ENCODE measurements around the gene IFITM10.

Gene IFITM10

DNA sequence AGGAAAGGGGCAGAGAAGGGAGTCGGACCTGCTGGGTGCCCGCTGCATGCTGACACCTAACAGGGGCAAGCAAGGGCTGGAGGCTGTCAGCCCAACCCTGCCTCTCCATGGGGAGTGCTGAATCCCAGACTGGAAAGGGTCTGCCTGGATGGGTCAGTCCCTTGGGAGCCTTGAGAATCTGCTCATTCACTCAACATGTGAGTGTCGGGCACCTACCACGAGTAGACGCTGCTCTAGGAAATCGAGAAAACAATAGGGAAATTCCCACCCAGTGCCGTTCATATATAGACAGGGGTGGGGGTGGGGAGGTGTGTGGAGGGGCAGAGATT is 17.7 kb upstream of the IFITM10 start:
- no peak overlapping the region for H3K4me3 ChIP-seq (ENCODE audit: low read depth, low read length)
- no peak for DNase-seq (ENCODE audit: low read depth)
- in situ Hi-C loops (cut with HindIII; ENCODE audit: low sequenced_read_pairs): no loop called here
- TF ChIP-seq, protein P1, sequence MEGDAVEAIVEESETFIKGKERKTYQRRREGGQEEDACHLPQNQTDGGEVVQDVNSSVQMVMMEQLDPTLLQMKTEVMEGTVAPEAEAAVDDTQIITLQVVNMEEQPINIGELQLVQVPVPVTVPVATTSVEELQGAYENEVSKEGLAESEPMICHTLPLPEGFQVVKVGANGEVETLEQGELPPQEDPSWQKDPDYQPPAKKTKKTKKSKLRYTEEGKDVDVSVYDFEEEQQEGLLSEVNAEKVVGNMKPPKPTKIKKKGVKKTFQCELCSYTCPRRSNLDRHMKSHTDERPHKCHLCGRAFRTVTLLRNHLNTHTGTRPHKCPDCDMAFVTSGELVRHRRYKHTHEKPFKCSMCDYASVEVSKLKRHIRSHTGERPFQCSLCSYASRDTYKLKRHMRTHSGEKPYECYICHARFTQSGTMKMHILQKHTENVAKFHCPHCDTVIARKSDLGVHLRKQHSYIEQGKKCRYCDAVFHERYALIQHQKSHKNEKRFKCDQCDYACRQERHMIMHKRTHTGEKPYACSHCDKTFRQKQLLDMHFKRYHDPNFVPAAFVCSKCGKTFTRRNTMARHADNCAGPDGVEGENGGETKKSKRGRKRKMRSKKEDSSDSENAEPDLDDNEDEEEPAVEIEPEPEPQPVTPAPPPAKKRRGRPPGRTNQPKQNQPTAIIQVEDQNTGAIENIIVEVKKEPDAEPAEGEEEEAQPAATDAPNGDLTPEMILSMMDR (IDR thresholded peaks at IDR 0.05; ENCODE audit: low read depth, low read length, missing control alignments): no peak

DNA sequence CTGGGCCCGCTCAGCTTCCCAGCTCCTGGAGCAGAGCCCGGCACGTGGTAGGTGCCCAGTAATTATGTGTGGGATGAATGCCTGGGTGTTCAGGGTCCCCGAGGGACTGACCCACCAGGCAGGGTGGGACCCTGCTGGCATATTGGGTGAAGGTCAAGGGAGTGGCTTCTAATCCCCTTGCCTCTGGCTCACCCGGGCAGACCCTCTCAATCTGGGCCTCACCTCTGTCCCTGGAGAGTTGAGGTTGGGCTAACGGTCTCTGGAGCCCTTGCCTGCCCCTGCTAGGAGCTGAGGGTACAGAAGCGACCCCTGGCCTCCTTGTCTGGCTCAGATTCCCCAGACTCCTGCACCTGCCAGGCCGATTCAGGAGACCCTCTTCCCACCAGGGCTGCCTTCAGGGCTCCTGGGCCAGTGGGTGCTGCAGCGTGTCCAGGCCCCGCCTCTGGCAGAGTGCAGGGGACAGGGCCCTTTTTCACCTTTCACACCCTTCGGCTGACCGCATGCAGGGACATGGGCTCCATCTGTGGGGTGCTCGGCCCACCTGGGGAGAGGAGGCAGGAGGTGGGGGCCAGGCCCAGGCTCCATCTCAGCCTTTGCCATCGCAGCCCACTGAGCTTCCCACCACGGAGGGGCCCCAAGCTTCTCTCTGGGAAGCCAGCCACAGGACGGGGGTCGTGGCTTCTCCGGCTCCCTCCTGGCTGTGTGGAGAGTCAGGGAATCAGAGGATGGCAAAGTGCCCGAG is 17.2 kb upstream of the IFITM10 start:
- TF ChIP-seq, protein P1 (IDR thresholded peaks at IDR 0.05; ENCODE audit: low read depth, low read length, missing control alignments): no peak
- no peak for DNase-seq (ENCODE audit: low read depth)
- in situ Hi-C loops (cut with HindIII; ENCODE audit: low sequenced_read_pairs): no loop called here
- no peak overlapping the region for H3K4me3 ChIP-seq (ENCODE audit: low read depth, low read length)

DNA sequence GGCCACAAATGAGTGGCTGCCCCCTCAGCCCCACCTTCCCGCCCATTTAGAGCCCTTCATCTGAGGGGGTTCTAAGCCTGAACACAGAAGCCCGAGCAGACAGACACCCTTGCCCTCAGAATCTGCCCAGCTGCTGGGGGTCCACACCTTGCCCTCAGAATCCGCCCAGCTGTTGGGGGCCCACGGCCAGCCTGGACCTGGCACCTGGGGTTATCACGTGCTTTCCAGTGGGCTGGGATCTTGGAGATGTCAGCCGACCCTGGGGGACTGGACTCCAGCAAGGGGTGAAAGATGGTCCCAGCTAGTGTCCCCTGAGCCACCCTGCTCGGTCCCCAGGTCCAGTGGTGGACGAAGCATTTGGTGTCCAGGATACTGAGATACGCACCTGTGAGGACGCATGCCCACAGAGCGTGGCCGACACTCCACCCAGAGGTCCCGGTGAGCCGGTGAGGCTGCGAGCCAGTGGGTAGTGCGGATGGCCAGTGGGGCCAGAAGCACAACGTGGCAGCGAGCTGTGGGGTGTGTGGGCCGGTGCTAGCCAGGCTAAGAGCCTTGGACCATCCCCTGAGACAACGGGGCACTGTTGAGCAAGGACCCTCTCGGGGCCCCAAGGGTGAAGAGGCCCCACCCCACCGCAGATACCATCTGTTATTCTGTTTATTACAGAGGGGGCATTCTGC is 16.5 kb upstream of the IFITM10 start:
- in situ Hi-C loops (cut with HindIII; ENCODE audit: low sequenced_read_pairs): no loop called here
- TF ChIP-seq, protein P1 (IDR thresholded peaks at IDR 0.05; ENCODE audit: low read depth, low read length, missing control alignments): no peak
- no peak for DNase-seq (ENCODE audit: low read depth)
- no peak overlapping the region for H3K4me3 ChIP-seq (ENCODE audit: low read depth, low read length)

DNA sequence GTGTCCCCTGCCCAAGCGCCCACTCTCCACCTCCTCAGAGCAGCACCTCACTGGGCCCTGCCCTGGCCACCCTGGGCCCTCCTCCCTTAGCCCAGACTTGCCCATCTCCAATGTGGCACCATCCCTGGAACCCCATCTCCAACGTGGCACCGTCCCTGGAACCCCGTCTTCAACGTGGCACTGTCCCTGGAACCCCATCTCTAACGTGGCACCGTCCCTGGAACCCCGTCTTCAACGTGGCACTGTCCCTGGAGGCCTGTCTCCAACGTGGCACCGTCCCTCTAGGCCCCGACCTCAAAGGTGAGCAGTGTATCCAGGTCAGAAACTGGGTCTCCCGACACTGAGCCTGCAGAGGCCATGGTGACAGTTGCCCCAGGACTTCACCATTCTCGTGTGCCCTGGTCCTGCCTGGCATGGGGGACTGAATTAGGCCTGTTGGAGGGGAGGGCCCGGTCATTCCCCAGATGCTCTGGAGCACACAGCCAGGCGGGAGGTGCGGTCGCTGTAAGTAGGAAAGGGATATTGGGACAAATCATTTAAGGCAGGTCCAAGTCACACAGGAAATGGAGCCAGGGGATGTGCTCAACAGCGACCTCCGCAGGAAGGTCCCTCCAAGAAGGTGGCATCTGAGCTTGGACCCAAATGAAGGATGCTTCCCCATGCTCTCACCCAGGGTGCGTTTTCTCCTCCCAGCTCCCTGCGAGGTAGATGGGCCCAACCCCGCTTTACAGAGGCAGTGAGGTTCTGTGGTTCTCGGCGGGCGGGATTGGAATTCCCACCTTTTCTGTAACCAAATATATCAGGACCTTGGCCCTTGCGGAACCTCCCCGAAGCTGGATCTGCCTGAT is 15.7 kb upstream of the IFITM10 start:
- in situ Hi-C loops (cut with HindIII; ENCODE audit: low sequenced_read_pairs): no loop called here
- TF ChIP-seq, protein P1 (IDR thresholded peaks at IDR 0.05; ENCODE audit: low read depth, low read length, missing control alignments): peak; percentile 6
- DNase-seq (ENCODE audit: low read depth): no peak
- H3K4me3 ChIP-seq (ENCODE audit: low read depth, low read length): no peak overlapping the region

DNA sequence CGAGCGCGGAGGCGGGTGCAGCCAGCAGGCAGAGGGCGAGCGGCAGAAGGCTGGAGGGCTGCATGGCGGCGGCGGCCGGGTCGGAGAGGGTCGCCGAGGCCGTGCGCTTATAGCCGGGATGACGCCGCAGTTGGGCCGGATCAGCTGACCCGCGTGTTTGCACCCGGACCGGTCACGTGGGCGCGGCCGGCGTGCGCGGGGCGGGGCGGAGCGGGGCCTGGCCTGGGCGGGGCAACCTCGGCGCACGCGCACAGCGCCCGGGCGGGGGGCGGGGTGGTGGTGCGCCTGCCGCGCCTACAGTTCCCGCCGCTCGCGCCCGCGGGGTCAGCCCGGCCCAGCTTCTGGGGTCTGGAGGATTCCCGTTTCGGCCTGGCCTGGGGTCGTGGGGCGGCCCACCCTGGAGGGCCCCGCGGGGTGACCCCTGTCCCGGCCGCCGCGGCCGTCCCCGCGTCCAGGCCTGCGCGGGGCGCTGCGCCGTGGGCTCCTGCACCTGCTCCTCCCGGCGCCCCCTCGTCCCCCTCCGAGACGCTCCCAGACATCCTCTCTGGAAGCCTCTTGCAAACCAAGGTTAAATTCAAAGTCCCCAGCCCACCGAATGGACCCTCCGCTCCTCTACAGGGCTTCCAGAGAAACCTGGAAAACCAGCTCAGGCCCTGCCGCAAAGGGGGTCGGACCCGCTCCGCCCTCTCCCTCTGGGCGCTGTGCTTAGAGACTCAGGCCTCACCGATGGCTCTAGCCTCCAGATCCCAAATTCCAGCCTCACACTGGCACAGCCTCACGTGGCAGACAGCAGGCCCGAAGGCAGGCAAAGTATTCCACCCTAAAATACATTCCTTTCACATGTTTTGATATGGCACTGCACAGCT is 13.6 kb upstream of the IFITM10 start, which contains the start of gene CTSD:
Gene CTSD (minus strand): TSS at position 132 of the 866 bp plus-strand sequence. CDS start 68 bp downstream, at position 64.
- DNase-seq (ENCODE audit: low read depth): peak; percentile 34
- in situ Hi-C loops (cut with HindIII; ENCODE audit: low sequenced_read_pairs): no loop called here
- TF ChIP-seq, protein P1 (IDR thresholded peaks at IDR 0.05; ENCODE audit: low read depth, low read length, missing control alignments): peak; percentile 10
- peak within 1 kb of the TSS; percentile 86 for H3K4me3 ChIP-seq (ENCODE audit: low read depth, low read length)

All from astrocyte of the cerebellum (primary cell).